ENCODE data around the gene PDZRN4. TPM values are rescaled to one million over a fixed set of nuclear protein-coding genes. Genes with fewer than 3 reads are reported as not detected.

PDZRN4 gene
- total and polyA plus RNA-seq, 2 donors (not counting 3 experiments of a cell fraction or from before 2014, with no cell fraction given), result not detected

DNA sequence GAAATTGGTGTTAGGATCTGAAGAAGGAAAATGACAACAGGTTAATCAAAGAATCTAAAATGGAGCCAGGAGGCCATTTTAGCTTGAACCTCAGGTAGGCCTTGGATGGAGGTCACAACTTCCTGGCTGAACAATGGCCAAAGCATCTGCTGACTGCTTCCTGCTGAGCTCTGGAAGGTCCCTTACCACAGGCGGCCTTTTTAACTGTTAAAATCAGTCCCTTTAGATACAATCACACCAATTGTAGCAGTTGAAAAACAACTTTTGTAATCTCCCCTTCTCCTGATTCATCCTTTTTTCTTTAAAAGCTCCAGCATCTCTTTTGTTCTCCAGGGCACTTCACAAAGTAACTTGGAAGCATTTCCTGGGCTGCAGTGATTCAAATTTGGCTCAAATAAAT lies 388.8 kb downstream of the PDZRN4 start:
- ChIA-PET CTCF (no interaction called here), POLR2A (no interaction called here)
- Histone ChIP-seq H3K9me3 (replicated peaks; ENCODE audit: control insufficient read depth, insufficient read depth, low read length) (no peaks in the 10 kb centered on the region), H3K27ac (ENCODE audit: insufficient read depth, low read depth, low read length) (no peak overlapping the region), H3K9ac (replicated peaks; ENCODE audit: extremely low read depth, insufficient read depth, low read length) (no peak overlapping the region), H3K79me2 (ENCODE audit: control insufficient read depth, insufficient read depth, low read length) (no peaks in the 10 kb centered on the region), H3K27me3 (ENCODE audit: control insufficient read depth in 2 of 2, insufficient read depth in 2 of 2, low read length in 2 of 2) (no peaks in the 10 kb centered on the region), H3K4me3 (replicated peaks in 1 of 3; ENCODE audit: insufficient read depth in 1 of 3, low read depth in 1 of 3, low read length in 3 of 3) (no peak overlapping the region), H2AFZ (ENCODE audit: low read depth, low read length) (no peak overlapping the region), H3K4me1 (ENCODE audit: control insufficient read depth, extremely low read depth, insufficient read depth, low read length) (no peaks in the 10 kb centered on the region), H4K20me1 (replicated peaks; ENCODE audit: control insufficient read depth, extremely low read depth, insufficient read depth, low read length) (no peaks in the 10 kb centered on the region), H3K4me2 (ENCODE audit: insufficient read depth, low read length) (no peak overlapping the region), H3K36me3 (ENCODE audit: control insufficient read depth in 2 of 2, extremely low read depth in 1 of 2, insufficient read depth in 2 of 2, low read length in 2 of 2) (no peaks in the 10 kb centered on the region), H3K9me1 (replicated peaks; ENCODE audit: control insufficient read depth, extremely low read depth, insufficient read depth, low read length) (peaks cover 2% of the 10 kb centered on the region)
- intact Hi-C loops (cut with micrococcal nuclease) (no loop called here), dilution Hi-C loops (cut with MboI; ENCODE audit: extremely low pct_ligation_motif_present, low sequenced_read_pairs) (no loop called here)
- DNase-seq (ENCODE audit: low read depth, low spot score), result no peak
- TF ChIP-seq EZH2 (IDR thresholded peaks at IDR 0.05; ENCODE audit: borderline replicate concordance, low read depth, low read length, severe bottlenecking) (no peak), FOS (IDR thresholded peaks at IDR 0.05; ENCODE audit: borderline replicate concordance, insufficient read depth, low read length) (no peak)
- FAIRE-seq, result peak; percentile 21
- BruUV-seq (replicated peaks), result no TSS peak

DNA sequence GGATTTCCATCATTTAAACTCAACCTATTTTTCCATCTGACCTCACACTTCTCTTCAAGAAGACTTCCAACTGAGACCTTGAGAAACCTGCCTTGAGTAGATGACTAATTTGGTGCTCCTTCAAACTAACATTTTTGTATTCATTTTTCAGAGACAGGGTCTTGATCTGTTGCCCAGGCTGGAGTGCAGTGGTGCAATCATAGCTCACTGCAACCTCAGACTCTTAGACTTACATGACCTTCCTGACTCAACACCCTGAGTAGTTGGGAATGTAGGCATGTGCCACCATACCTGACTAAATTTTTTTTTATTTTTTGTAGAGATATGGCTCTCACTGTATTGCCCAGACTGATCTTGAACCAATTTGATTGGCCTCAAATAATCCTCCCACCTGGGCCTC lies 389.9 kb downstream of the PDZRN4 start:
- H3K36me3 ChIP-seq (ENCODE audit: control insufficient read depth in 2 of 2, extremely low read depth in 1 of 2, insufficient read depth in 2 of 2, low read length in 2 of 2), result no peaks in the 10 kb centered on the region
- no peaks in the 10 kb centered on the region for H3K27me3 ChIP-seq (ENCODE audit: control insufficient read depth in 2 of 2, insufficient read depth in 2 of 2, low read length in 2 of 2)
- no peak overlapping the region for H3K27ac ChIP-seq (ENCODE audit: insufficient read depth, low read depth, low read length)
- no peaks in the 10 kb centered on the region for H3K79me2 ChIP-seq (ENCODE audit: control insufficient read depth, insufficient read depth, low read length)
- intact Hi-C loops (cut with micrococcal nuclease) (no loop called here), dilution Hi-C loops (cut with MboI; ENCODE audit: extremely low pct_ligation_motif_present, low sequenced_read_pairs) (no loop called here)
- H3K9me1 ChIP-seq (replicated peaks; ENCODE audit: control insufficient read depth, extremely low read depth, insufficient read depth, low read length), result peaks cover 2% of the 10 kb centered on the region
- CTCF ChIA-PET, result no interaction called here
- H4K20me1 ChIP-seq (replicated peaks; ENCODE audit: control insufficient read depth, extremely low read depth, insufficient read depth, low read length), result no peaks in the 10 kb centered on the region
- TF ChIP-seq JUN (IDR thresholded peaks at IDR 0.05; ENCODE audit: borderline replicate concordance, insufficient read depth, insufficient read length, low read depth) (no peak), MYC (IDR thresholded peaks at IDR 0.05; ENCODE audit: low read depth, low read length) (no peak), FOS (IDR thresholded peaks at IDR 0.05; ENCODE audit: borderline replicate concordance, insufficient read depth, low read length) (no peak), POLR2A (IDR thresholded peaks at IDR 0.05; ENCODE audit: low read depth, low read length) (no peak)
- DNase-seq (ENCODE audit: low read depth, low spot score), result no peak
- no peak overlapping the region for H3K4me2 ChIP-seq (ENCODE audit: insufficient read depth, low read length)
- no peak for FAIRE-seq
- no peak overlapping the region for H3K4me3 ChIP-seq (replicated peaks in 1 of 3; ENCODE audit: insufficient read depth in 1 of 3, low read depth in 1 of 3, low read length in 3 of 3)
- no peaks in the 10 kb centered on the region for H3K9me3 ChIP-seq (replicated peaks; ENCODE audit: control insufficient read depth, insufficient read depth, low read length)
- H3K9ac ChIP-seq (replicated peaks; ENCODE audit: extremely low read depth, insufficient read depth, low read length), result no peak overlapping the region
- H2AFZ ChIP-seq (ENCODE audit: low read depth, low read length), result no peak overlapping the region
- POLR2A ChIA-PET, result no interaction called here
- no peaks in the 10 kb centered on the region for H3K4me1 ChIP-seq (ENCODE audit: control insufficient read depth, extremely low read depth, insufficient read depth, low read length)
- BruUV-seq (replicated peaks), result no TSS peak
